GM19025 (cell line): ENCODE data around the gene RGS8.
A peak's percentile ranks its signal among the peaks of the same experiment; 100 is the strongest.

Source experiments
- ATAC-seq: cut with Tn5 transposase; IDR thresholded peaks from one replicate; pipeline ENCODE4 v1.9.1; 2021; ENCODE audit warnings: mild to moderate bottlenecking, low read depth, moderate library complexity; ENCODE audit not compliant: unreplicated experiment

The RGS8 gene, protein sequence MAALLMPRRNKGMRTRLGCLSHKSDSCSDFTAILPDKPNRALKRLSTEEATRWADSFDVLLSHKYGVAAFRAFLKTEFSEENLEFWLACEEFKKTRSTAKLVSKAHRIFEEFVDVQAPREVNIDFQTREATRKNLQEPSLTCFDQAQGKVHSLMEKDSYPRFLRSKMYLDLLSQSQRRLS

DNA sequence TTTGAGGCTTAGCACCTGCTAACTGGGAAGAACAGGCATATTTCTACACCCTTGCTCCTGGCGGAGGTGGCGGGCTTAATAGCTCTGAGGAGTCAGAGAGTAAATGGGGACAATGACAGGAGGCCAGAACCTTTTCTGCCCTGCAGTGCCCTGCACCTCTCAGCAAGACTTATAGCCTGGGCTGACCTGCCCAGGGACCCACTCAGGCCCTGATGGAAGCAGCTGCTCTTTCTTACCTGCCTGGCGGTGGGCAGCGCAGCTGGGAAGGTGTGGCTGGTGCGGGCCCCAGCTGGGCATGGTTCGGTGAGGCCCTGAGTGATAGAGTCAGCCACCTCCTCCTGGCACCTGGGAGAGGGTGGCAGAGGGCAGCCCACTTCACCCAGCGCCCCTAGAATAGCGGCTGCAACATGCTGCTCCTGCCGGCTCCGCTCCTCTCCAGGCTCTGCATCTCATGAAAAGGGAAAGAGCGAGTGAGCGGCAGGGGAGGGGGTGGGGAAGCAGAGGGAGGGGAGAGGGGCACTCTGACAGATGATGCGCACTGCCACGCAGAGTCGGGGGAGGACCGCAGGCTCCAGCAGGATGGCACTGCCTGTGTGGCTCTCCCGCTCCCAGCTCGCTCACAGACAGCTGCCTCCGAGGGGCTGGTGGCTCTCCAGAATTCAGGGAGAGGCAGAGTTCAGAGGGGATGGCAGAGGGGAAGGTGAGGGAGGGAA, at the start of gene RGS8:
RGS8 (minus strand) TSS at position 472 of the 713 bp plus-strand sequence. CDS start 14,938 bp downstream, outside the sequence.
- ATAC-seq = no peak

DNA sequence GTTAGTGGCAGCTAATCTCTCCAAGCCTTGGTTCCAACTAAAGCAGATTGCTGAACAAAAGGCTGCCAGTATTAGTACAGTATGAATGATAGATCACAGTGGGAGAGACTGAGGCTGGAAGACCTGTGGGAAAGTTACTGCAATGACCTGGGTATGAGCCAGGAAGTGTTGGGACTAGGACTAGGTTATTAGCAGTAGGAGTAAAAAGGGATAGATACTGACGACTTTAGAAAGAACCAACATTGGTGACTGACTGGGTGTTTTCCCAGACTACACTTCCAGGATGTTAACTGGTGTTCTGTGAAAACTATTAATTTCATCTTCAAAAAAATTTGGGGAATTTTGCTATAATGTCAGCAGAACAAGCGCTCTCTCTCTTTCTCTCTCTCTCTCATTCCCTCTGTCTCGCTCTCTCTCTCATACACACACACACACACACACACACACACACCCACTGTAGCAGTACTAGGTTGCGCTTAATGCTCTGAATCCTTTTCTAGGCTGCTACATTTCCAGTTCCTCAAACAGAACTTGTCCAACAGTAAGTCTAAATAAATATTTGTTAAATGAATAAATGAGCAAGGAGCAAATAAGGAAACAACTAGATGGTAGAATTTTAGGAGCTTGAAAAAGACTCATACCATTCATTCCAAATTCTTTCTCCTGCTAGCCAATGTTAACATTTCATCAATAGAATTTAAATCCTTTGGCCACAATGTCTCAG, 47.6 kb upstream of the RGS8 start:
- no peak for ATAC-seq

DNA sequence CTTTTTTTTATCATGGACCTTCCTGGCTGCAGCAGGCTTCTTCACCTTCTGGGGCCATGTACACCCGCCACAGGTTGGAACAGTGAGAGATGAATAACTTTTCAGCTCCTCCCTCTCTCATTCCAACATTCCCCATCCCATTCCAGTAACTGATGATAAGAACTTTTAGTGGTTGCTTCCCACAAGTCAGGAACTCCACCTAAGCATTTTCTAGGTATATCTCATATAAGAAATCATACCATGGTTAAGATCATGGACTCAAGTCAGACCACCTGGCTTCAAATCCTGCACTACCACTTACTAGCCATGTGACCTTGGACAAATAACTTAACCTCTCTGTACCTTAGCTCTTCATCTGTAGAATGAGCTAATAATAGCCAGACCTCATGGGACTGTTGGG, 42.5 kb upstream of the RGS8 start:
- ATAC-seq = no peak

DNA sequence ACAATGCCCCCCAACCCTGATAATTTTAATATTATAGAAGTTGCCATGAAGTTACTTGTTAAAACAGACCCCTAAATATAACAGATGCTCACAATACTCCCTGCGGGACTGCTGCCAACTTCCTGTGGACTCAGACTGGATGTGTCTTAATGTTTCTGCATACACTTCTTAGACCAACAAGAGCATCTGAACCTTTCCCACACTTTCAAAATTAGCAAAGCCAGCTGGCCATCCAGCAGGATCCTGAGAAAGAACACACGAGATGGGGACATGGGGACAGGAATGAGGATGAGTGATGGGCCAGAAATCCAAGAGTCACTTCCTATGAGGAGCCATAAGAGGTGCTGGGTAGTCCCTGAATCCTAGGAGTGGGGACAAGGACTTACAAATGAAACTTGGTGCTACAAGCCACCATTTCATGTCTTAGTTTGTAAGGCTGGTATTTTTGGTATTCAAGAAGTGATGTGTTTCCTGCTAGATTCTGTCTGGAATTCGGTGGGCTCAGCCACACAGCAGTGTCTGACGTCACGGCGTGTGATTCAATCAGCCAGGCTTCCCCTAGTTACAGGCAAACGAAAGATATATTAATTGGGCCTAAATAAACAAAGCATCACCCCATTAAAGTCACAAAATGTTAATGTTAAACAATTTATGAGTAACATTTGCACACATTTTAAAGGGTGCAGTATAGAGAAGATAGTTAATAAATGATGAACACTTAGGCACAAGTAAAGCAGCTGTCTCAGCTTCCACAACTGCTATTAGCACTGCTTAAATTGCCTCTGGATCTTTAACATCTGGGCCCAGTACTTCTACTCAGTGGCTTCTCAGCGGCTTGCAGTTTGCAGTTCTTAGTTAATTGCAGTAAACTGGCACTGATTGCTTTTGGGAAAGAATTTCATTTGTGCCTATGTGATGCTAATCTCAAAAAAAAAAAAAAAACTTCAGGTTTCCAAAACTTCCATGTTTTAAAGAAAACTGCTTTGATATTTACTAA, 41.2 kb upstream of the RGS8 start:
- no peak for ATAC-seq

DNA sequence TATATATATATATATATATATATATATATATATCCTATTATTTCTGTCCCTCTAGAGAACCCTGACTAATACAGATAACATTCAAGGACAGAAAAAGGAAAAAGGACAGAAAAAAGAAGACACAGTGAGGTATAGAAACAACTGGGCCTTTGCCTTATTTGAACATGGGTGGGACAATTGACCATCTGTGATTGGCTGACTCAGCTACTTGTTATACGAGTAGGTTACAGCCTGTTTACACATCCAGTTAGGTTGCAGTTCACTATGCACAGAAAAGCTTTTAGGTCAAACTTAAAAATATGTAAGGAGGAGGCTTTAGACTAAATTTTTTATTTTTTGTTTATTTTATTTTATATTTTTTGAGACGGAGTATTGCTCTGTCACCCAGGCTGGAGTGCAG, 39.8 kb upstream of the RGS8 start:
- no peak for ATAC-seq

DNA sequence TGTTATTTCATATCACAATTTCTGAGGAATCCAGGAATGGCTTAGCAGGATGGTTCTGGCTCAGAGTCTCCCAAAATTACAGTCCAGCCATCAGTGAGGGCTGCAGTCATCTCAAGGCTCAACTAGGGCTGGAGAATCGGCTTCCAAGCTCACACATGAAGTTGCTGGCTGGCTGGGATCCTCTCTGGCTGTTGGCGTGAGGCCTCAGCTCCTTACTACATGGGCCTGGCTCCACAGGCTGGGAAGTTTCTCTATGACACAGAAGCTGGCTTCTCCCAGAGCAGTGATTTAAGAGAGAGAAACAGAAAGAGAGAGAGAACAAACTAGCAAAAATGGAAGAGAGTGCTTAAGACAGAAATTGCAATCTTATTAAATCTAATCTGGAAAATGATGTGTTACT, 38.8 kb upstream of the RGS8 start:
- ATAC-seq = no peak

DNA sequence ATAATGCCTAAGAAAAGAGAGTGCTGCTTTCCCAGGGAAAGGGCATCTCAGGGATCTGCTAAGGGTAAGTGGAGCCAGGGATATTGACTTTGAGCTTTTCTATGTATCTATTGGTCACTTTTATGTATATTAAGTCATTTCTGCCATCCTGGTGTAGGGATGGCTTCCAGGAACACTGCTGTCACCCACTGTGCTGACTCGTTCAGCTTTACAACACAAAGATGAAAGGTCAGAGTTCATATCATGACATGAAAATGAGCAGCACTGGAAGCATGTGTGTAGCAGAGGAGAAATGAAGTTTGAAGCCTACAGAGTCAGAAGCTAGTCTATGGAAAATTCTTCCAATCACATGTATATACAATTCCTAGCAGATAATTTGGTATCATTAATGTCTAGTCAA, 37.1 kb upstream of the RGS8 start:
- no peak for ATAC-seq

DNA sequence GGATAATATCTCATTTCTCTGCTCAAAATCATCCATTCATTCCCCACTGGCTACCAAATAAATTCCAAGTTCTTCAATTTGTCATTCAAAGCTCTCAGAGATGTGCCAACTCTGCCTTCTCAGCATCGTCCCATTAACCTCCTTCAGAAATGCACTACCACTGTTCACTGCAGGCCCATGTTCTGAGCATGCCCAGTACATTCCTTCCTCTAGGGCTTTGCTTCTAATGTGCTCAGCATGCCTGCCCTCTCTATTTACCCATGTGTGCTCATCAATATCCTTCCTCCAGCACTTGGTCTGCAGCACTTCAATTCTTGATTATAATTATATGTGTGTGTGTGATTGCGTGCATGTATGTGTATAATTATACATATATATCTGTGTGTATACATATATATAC, 36.1 kb upstream of the RGS8 start:
- ATAC-seq = no peak

DNA sequence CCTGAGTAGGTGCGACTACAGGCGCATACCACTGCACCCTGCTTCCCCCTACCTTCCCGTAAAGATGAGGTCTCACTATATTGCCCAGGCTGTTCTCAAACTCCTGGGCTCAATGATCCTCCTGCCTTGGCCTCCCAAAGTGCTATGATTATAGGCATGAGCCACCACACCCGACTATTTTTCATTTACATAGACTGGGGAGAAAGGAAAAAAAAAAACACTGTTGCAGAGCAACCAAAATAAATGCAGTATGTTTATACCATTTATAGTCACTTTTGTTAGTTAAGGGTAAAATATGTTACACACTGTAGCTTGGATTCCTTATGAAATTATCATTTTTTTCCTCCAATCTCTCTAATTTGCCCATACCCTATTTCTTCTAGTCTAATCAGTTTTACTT, 35.2 kb upstream of the RGS8 start:
- ATAC-seq = no peak

DNA sequence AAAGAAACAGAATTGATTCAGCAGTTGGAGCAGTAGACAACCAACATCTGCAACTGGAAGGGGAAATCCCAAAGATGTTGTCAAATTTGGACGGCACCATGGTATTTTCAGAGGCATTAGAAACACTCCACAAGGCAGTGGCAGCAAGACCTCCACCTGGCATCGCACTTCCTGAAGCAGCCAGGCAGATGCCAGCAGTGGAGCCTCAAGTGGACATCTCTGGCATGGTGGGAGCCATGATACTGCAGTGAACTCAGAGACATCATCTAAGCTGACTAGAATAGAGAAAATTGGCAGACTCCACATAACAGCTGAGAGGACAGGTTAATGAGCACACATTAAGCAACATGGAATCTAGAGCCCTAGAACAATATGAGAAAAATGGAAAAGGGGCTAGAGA, 33.9 kb upstream of the RGS8 start:
- ATAC-seq = no peak

DNA sequence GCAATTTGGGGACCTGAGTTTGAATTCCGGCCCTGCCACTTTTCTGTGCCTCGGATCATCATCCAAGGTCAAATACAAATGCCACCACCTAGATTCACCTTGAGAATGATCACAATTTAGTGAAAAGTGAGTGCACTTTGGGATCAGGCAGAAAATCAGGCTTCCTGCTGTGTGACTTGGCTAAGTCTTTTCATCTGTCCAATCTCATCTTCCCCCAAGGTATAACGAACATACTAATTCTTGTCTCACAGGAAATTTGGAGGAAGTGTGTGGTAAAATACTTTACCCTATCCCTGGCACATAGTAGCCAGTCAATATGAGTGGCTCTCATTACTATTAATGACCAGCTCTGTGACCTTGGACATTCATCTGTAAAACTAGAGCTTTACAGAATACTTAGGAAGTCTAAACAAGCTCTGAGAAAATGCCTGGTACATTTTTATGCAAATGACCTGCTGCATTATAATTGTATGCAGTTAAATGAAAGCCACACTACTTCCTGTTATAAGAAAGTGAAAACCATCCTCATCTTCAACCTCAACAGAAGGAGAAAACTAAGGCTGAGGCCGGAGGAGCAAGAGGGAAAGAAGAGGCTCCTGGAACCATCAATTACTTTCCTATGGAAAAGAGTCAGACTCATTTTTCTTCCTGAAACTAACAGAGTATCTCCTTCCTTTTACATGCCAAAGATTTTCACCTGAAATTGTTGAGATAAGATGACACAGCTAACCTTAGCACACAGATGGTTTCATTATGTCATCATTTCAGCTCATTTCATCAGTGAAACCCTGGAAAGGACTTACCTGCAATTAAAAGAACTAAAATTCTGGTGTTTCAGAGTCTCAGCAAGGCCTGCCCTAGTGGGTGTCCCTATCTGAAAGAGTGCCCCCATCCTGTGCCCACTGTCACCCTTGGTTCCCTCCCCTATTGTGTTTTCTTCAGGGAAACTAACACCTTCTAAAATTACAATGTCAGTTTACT, 32.6 kb upstream of the RGS8 start:
- peak; percentile 68 for ATAC-seq

DNA sequence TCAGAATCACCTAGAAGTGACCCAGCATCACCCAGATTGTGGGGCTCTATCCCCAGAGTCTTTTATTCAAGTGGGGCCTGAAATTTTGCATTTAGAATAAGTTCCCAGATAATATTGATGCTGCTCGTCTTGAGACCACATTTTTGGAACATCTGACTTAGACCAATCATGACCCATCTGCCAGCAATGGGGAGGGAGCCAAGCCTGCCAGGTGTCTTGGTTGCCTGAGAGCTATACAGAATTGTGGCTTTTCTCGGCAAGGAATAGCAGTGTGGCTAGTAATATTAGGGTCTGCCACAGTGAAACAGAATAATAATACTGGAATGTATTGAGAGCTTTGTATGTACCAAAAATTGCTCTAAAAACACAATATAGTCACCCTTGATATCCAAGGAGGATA, 31.1 kb upstream of the RGS8 start:
- no peak for ATAC-seq

DNA sequence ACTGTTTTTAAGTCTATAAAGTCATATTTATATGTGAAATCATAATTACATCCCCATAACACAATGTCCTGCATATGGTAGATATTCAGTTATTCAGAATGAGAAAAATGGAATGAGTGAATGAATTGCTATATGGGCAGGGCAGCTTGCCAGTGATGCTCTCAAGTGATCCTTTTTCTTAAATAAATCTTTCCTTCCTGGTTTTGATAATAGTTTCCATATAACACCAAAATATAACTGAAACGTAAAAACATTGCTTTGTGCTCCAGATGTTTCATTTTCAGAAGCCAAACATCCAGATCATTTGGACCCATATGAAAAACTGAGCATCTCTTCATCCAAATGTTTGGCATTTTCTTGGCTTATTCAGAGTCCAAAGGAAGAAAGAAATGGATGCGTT, 30.2 kb upstream of the RGS8 start:
- no peak for ATAC-seq

DNA sequence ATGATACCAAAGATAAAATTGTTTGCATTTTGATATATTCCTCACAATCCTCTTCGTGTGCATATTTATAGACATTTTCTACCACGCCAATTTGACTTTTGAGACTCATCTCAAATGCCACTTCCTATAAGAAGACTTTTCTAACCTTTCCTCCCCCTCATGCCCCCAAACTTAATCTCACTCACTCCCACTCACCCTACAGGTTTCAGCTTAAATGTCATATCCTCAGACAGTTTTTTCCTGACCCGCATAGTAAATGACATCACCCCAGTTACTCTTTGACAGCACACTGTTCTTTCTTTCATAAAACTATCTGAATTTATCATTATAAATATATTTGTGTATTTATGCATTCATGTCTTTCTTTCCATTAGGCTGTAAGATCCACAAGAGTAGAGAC, 29.6 kb upstream of the RGS8 start:
- ATAC-seq = no peak

DNA sequence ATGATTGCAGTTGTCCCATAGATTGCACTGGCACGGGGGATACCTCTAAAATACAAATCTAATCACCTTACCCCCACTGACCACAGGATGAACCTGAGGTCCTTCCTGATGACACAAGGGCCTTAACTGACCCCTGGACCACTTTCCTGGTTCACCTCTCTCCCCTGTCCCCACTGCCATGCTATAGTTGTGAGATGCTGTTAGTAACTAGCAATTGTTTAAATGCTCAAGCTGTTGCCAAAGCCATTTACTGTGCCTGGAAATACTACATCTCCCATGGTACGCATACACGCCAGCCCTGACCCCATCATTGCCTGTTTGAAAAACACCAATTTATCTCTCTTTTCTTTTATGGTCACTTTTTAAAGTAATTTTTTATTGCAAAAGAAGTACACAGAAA, 29.1 kb upstream of the RGS8 start:
- ATAC-seq = no peak

DNA sequence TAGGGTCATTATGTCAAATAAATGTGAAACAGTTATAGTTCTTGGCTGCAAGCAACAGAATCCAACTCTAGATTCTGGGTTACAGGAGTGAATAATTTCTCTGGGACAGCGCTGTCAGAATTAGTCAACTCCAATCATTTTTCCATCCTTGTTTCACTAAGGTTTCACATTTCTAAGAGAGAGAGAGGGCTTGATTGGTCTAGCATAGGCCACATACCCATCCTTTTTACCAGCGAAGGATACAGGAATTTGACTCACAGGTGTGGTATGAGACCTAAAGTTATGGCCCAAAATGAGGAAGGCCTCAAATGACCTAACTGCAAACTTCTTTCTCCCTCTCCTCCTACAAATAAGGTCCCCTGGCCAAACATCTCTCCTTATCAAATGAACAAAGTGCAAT, 25.5 kb upstream of the RGS8 start:
- no peak for ATAC-seq

DNA sequence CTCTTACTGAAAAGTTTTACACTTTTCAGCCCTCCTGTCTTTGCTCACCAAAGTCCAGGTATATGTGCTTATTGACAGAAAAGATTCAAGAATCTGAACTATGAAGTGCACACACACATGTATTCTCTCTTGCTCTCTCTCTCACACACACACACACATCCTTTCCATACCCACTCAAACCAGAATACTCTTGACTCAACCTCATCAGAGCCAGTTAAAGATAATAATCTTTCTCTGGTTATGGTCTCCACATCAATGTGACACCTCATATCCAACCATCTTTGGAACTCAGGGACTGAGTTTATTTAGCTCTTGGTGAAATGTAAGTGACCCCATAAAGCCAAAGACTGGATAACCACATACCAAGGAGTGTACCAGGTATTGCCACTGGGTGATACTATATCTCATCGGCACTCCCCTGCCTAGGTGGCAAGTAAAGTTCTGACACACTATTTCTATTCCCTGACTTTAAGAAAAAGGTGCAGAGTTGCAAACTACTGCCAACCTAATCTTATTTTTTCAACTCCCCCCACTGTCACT, 24.9 kb upstream of the RGS8 start:
- ATAC-seq = no peak

DNA sequence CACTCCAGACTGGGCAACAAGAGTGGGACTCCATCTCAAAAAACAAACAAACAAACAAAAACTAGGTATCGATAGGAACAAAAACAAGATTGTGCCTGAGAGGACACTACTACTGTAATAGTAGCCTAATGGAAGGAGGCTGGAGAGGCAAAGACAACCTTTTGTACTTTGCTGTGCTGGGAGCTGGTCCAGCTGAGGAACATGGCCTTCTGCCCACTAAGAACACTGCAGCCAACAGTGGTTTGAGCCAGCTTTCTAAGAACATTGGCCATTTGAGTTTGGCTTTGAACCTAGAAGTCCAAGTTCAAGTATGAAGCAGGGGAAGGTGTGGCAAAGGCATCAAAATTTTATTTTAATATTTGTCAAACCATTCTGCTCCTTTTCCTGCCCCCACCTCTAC, 22.7 kb upstream of the RGS8 start:
- no peak for ATAC-seq

DNA sequence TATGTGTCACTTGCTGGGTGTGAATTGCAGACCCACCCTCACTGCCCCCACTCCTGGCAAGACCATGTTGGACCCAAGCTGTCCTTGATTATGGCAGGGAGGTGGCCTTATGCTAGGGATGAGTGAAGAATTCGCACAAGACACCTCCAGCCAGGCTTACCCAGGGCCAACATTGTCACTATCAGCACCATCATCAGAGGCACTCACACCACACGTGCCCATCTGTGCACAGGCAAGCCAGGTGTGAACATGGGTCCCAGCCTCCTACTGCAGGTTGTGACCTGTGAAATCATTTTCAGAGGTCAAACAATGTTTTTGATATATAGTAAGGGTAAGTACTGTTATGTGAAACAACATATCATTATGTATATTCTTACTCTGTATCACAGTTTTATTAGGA, 20.3 kb upstream of the RGS8 start:
- no peak for ATAC-seq
